ENCODE measurements around the gene SLC26A5.
A peak's percentile ranks its signal among the peaks of the same experiment; 100 is the strongest.

SLC26A5 gene

DNA sequence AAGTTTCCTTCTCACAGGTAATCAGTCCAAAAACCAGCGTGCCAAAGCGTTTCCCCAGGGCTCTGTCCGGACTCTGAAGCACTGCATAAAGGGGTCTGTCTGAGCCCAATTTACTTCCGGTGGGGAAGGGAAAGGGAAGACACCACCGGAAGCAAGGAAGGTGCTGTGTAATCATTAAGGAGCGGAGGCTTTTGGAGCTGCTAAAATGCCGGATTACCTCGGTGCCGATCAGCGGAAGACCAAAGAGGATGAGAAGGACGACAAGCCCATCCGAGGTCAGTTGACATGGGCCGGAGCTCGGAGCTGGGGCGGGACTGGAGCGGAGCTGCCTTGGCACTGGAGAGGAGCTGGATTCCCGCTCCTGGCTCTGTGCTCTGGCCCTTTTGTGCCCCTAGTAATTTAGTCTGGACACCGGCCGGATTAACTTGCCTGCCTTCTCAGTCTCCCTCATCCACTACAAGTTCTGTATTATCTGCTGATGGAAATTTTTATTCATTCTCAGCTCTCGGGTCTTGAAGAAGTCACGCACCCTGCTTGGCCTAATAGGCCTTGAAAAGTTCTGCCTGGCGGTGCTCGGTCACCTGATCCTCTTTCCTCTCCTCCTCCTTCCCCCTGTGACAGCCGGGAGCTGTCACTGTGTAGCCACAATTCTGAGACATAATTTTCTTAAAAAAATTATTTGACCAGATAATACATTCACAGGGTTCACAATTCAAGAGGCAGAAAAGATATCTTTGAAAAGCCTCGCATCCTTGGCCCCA, 98.3 kb downstream of the SLC26A5 start, which contains the start of gene PSMC2:
TSS of gene PSMC2 (plus strand) at position 137 of the 761 bp plus-strand sequence. CDS start at position 206, 69 bp downstream.
- DNase-seq = peak; percentile 89

DNA sequence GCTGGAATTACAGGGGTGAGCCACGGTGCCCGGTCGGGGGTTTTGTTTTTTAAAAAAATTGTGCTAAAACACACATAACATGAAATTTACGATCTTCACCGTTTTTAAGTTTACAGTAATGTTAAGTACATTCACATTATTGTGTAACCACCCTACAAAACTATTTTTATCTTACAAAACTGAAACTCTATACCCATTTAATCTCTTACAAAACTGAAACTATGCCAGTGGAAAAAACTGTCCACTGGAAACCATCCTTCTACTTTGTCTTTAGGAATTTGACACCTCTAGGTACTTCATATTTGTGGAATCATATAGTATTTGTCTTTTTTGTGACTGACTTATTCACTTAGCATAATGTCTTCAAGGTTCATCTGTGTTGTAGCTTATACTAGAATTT, 99.6 kb downstream of the SLC26A5 start:
- DNase-seq = no peak

DNA sequence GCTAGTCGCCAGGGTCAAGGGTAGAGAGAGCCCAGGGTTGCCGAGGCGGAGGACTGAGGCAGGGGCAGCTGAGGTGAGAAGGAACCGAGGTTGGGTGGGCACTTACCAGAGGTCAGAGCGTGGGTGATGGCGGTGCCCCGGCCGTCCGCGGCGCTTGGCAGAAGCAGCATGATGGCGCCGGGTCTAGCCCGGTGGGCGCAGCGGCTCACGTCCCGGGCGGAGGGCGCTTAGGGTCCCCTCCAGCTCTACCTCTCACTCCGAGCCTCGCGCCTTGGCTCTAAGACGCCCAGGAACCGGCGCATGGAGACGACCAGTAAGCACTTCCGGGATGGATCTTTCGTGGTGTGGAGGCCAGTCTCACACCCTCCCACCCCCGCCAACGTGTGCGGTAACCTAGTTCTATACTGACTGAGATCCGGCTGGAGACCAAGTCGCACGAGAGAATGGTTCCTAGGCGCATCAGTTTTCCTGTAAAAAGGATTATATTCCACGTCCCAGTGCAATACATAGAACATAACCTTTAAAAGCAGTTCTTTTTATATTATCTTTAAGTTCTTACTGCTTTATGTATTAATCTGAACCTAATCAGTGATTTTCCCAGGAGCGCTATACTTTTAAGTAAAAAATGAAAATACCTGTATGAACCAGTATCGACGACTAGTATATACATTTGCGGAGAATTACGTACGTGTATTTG, 101.4 kb downstream of the SLC26A5 start, which contains the start of gene DNAJC2:
TSS of gene DNAJC2 (minus strand) at position 315 of the 697 bp plus-strand sequence. CDS start at position 170, 145 bp downstream.
- peak; percentile 85 for DNase-seq

DNA sequence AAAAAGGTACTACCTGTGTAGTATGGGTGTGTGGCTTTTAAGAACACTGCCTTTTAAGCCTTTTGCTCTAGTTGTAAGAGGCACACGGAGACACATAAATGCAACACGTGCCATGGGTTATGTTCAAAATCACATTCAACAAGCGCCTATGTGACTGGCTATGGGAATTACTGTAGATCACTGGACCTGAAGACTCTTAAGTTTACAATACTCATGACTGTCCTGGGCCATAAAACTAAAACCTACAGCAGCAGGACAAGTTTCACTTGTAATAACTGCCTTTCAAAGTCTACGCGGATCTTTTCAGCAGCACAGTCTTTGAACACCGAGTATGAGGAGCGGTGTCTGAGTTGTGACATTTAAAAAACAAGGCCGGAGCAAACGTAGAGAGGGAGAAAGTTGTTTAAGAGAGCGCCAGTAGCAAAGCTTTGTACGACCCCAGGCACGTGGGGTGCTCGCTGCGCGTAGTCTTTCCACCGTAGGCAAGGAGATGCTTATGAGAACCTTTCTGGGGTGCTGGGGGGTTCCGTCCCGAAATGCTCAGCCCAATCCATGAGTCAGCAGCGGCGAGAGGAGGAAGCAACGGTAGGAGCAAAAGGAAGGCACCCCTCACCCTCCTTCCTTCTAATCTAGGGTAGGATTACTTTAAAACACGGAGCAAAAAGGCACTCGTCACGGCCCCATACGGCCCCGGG, 102.1 kb downstream of the SLC26A5 start:
- DNase-seq = peak; percentile 20

DNA sequence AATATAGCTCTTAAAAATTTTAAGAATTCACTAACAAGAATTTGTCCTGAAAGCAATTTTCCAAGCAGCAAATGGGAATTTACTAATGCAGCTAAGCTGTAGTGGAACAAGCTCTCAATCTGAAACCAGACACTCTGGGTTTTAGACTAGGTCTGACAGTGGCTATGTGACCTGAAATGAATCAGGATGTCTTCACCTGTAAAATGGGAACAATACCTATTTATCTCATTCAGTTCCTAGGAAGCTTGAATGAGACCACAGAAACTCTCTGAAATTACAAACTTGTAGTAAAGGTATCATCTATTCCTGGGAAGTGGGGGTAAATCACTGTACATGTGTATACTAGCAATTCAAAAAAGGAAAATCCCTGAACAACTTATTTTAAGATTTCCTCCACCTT, 102.7 kb downstream of the SLC26A5 start:
- DNase-seq = no peak

DNA sequence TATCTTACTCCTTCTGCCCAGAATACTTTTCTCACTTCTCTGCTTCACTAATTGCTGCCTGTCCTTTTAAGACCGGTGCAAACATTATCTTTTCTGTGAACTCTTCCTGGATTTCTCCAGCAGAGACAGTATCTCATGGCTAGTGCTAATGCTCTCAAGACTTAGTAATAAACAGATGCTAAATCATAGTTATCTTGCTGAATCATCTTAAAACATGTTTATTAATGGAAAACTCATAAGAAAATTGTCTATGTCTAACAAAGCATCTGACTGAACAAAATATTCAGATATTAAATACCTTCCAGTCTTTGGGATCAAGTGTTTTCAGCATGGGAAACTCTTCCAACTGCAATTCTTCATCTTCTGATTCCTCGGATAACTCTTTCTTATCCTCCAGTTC, 104.5 kb downstream of the SLC26A5 start:
- DNase-seq = no peak

DNA sequence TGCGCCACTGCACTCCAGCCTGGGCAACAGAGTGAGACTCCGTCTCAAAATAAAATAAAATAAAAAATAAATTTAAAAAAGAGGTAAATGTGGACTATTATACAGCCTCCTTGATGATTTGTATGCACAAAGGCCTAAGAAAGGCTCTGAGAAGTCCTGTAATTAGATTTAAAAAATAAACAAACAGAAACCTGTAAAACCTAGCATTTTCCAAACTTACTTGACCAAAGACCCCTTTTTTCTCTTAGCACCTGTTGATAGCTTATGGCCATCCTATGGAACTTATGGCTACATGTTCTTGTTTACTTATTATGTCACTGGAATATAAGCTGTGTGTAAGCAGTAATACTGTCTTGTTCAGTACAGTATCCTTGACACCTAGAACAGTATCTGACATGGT, 107.1 kb downstream of the SLC26A5 start:
- DNase-seq = no peak

DNA sequence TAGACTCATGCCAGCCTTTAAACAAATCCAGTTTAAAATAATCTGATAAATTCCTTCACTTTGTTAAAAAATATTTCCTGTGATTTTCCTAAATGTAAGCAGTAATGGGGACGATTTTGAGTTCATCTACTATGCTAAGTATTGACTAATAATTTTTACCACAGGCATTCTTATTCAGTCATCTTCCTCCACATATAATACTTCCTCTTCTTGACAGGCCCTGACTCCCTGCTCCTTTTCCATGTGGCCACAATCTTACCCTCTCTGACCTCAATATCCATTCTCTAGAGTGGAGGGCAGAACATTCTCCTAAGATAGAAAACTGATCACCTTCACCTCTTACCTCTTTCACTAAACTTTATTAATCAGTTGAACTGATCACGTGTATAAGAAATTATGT, 109.2 kb downstream of the SLC26A5 start:
- DNase-seq = no peak

DNA sequence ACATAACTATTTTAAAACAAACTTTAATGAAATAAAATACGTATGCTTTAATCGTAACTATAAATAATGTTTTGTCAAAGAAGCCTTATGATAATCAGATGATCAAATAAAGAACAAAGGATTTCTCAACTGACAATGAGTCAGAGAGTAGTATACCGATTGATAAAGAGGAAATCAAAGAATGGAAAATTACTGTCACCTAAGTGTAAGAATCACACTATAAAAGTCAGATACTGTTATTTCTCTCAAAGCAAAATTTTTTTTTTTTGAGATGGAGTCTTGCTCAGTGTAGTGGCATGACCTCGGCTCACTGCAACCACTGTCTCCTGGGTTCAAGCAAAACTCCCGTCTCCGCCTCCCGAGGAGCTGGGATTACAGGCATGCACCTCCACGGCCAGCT, 120.3 kb downstream of the SLC26A5 start:
- no peak for DNase-seq
